ENCODE results near the gene PGAM2.

DNA sequence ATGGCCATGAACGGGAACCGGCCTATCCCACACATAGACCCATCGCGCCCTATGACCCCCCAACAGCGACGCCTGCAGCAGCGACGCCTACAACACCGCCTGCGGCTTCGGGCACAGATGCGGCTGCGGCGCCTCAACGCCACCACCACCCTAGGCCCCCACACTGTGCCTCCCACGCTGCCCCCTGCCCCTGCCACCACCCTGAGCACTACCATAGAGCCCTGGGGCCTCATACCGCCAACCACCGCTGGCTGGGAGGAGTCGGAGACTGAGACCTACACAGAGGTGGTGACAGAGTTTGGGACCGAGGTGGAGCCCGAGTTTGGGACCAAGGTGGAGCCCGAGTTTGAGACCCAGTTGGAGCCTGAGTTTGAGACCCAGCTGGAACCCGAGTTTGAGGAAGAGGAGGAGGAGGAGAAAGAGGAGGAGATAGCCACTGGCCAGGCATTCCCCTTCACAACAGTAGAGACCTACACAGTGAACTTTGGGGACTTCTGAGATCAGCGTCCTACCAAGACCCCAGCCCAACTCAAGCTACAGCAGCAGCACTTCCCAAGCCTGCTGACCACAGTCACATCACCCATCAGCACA lies 48.5 kb upstream of the PGAM2 start:
- TF ChIP-seq, protein P1, sequence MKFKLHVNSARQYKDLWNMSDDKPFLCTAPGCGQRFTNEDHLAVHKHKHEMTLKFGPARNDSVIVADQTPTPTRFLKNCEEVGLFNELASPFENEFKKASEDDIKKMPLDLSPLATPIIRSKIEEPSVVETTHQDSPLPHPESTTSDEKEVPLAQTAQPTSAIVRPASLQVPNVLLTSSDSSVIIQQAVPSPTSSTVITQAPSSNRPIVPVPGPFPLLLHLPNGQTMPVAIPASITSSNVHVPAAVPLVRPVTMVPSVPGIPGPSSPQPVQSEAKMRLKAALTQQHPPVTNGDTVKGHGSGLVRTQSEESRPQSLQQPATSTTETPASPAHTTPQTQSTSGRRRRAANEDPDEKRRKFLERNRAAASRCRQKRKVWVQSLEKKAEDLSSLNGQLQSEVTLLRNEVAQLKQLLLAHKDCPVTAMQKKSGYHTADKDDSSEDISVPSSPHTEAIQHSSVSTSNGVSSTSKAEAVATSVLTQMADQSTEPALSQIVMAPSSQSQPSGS (tag by site-specific recombination; IDR thresholded peaks at IDR 0.05; ENCODE audit: low read depth), result no peak
- TF ChIP-seq, protein P2, sequence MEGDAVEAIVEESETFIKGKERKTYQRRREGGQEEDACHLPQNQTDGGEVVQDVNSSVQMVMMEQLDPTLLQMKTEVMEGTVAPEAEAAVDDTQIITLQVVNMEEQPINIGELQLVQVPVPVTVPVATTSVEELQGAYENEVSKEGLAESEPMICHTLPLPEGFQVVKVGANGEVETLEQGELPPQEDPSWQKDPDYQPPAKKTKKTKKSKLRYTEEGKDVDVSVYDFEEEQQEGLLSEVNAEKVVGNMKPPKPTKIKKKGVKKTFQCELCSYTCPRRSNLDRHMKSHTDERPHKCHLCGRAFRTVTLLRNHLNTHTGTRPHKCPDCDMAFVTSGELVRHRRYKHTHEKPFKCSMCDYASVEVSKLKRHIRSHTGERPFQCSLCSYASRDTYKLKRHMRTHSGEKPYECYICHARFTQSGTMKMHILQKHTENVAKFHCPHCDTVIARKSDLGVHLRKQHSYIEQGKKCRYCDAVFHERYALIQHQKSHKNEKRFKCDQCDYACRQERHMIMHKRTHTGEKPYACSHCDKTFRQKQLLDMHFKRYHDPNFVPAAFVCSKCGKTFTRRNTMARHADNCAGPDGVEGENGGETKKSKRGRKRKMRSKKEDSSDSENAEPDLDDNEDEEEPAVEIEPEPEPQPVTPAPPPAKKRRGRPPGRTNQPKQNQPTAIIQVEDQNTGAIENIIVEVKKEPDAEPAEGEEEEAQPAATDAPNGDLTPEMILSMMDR (tag by site-specific recombination; IDR thresholded peaks at IDR 0.05), result no peak
- TF ChIP-seq, protein P3, sequence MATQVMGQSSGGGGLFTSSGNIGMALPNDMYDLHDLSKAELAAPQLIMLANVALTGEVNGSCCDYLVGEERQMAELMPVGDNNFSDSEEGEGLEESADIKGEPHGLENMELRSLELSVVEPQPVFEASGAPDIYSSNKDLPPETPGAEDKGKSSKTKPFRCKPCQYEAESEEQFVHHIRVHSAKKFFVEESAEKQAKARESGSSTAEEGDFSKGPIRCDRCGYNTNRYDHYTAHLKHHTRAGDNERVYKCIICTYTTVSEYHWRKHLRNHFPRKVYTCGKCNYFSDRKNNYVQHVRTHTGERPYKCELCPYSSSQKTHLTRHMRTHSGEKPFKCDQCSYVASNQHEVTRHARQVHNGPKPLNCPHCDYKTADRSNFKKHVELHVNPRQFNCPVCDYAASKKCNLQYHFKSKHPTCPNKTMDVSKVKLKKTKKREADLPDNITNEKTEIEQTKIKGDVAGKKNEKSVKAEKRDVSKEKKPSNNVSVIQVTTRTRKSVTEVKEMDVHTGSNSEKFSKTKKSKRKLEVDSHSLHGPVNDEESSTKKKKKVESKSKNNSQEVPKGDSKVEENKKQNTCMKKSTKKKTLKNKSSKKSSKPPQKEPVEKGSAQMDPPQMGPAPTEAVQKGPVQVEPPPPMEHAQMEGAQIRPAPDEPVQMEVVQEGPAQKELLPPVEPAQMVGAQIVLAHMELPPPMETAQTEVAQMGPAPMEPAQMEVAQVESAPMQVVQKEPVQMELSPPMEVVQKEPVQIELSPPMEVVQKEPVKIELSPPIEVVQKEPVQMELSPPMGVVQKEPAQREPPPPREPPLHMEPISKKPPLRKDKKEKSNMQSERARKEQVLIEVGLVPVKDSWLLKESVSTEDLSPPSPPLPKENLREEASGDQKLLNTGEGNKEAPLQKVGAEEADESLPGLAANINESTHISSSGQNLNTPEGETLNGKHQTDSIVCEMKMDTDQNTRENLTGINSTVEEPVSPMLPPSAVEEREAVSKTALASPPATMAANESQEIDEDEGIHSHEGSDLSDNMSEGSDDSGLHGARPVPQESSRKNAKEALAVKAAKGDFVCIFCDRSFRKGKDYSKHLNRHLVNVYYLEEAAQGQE (tag by site-specific recombination; IDR thresholded peaks at IDR 0.05), result no peak
- TF ChIP-seq ZNF302 (tag by site-specific recombination; IDR thresholded peaks at IDR 0.05; ENCODE audit: low read depth), result no peak
- no peak for TF ChIP-seq ZNF274 (IDR thresholded peaks at IDR 0.05; ENCODE audit: low read length)
- TF ChIP-seq ZNF274 (tag by site-specific recombination; IDR thresholded peaks at IDR 0.05; ENCODE audit: borderline replicate concordance), result no peak
- no peak for TF ChIP-seq ZBTB1 (tag by site-specific recombination; IDR thresholded peaks at IDR 0.05)
- no peak for TF ChIP-seq SCRT1 (tag by site-specific recombination; IDR thresholded peaks at IDR 0.05; ENCODE audit: borderline replicate concordance)
- no peak for TF ChIP-seq OVOL3 (tag by site-specific recombination; IDR thresholded peaks at IDR 0.05)
- no peak for TF ChIP-seq YY1 (tag by site-specific recombination; IDR thresholded peaks at IDR 0.05)
